ENCODE data around the gene SOST.

DNA sequence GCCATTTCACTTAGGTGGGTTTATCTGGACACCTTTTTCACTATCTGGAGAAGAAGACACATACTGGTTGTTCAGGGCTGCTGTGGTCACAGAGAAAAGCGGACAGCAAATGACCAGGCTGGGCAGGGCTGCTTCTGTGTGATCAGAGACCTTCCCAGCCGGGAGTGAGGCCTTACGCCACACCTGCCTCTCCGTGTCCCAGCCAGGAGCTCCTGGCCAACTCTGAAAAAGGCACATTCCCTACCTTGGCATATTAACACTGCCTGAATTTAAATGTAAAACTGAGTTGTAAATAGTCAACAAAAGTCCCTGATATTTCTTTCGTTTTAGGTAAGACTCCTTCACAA is 9.1 kb upstream of the SOST start:
- no peak for TF ChIP-seq YY1 (IDR thresholded peaks at IDR 0.05; ENCODE audit: insufficient read depth, insufficient read length)
- TF ChIP-seq SUZ12 (IDR thresholded peaks at IDR 0.05; ENCODE audit: extremely low read depth, insufficient read depth, insufficient read length) = no peak
- TF ChIP-seq ZNF274 (IDR thresholded peaks at IDR 0.05; ENCODE audit: low read depth, low read length) = no peak

All from NT2/D1 (cell line).